ENCODE measurements around the gene STXBP2.

Gene STXBP2

DNA sequence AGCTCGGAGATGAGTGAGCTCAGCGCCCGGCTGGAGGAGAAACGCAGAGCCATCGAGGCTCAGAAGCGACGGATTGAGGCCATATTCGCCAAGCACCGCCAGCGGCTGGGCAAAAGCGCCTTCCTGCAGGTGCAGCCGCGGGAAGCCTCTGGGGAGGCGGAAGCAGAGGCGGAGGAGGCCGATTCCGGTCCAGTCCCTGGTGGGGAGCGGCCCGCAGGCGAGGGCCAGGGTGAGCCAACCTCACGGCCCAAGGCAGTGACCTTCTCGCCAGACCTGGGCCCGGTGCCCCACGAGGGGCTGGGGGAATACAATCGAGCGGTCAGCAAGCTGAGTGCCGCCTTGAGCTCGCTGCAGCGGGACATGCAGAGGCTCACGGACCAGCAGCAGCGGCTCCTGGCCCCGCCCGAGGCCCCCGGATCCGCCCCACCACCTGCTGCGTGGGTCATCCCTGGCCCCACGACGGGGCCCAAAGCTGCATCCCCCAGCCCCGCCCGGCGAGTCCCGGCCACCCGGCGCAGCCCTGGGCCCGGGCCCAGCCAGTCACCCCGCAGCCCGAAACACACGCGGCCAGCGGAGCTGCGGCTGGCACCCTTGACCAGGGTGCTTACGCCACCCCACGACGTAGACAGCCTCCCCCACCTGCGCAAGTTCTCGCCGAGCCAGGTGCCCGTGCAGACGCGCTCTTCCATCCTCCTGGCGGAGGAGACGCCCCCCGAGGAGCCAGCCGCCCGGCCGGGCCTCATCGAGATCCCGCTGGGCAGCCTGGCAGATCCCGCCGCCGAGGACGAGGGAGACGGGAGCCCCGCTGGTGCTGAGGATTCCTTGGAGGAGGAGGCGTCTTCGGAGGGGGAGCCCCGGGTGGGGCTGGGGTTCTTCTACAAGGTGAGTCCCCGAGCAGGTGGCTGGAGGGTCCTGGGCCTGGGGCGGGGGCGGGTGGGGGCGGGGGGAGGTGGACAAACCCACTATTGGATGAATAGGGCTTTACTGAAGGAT lies 24.3 kb upstream of the STXBP2 start:
- no peak for DNase-seq (ENCODE audit: low read depth)

GRCh38 chr19:7614859-7615741 lies 21.8 kb upstream of the STXBP2 start:
- DNase-seq (ENCODE audit: low read depth), result no peak

- no peak for DNase-seq (ENCODE audit: low read depth)
These were observed 19.7 kb upstream of the STXBP2 start for GRCh38 chr19:7617172-7617571.

GRCh38 chr19:7617735-7618134 lies 19.2 kb upstream of the STXBP2 start:
- no peak for DNase-seq (ENCODE audit: low read depth)

- no peak for DNase-seq (ENCODE audit: low read depth)
These were observed 18.6 kb upstream of the STXBP2 start for GRCh38 chr19:7618348-7618747.

GRCh38 chr19:7618771-7619510 lies 18.0 kb upstream of the STXBP2 start:
- DNase-seq (ENCODE audit: low read depth), result no peak

DNA sequence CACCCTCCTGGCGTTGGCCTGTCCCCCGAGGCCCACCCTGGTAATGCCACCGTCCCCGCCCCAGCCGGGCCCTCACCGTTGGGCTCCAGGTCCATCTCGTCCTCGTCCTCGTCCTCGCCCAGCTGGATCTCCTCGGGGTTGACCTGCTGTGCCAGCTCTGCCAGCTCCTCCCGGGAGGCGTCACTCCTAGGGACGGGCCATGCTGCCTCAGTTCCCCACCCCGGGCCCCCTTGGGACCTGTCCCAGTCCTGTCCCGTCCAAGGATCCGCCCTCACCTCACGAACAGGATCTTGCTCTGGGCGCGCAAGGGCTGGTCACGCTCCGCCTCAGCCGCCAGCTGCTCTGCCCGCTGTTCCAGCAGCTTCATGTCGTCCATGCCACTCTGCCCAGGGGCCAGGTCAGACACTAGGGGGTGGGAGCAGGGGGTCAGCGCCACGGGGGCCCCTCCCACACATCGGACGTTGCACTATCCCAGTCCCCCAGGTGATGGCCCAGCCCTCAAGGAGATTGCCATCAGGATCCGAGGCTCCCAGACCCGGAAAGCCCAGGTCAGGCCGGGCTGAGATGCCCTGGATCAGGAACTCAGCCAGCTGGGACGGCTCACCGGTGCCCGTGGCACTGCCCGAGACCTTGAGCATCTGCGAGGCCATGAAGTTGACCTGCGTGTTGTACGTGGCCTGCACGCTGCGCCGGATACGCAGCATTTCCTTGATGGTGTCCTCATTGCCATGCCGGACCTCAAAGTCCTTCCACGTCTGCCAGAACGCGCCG lies 17.1 kb upstream of the STXBP2 start:
- no peak for DNase-seq (ENCODE audit: low read depth)

GRCh38 chr19:7620442-7621412 lies 16.2 kb upstream of the STXBP2 start:
- no peak for DNase-seq (ENCODE audit: low read depth)

DNA sequence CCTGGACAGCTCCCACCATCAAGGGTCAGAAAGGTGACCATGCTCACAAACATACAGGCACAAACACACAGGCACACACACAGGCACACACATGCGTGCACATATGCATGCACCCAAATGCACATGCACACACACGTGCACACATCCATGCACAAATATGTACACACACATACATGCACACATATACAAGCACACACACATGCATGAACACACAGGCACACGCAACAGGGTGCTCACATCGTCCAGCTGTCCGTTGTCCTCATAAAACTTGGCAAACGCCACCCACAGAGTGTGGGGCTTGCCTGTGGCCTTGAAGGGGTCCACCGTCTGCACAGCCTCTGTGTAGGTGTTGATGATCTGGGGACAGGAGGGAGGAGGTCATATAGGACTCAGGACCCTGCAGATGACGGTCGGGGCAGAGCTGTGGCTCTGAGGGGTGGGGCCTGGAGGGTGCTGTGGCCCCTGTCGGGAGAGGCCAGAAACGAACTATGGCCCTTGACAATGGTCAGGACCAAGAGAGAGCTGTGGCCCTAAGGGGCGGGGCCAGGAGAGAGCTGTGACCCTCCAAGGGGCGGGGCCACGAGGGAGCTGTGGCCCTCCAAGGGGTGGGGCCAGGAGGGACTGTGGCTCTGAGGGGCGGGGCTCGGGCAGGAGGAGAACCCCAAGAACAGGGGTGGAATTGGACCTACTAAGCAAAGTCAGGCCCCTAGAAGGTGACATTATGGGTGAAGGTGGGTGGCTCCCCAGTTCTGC lies 13.8 kb upstream of the STXBP2 start:
- no peak for DNase-seq (ENCODE audit: low read depth)

DNA sequence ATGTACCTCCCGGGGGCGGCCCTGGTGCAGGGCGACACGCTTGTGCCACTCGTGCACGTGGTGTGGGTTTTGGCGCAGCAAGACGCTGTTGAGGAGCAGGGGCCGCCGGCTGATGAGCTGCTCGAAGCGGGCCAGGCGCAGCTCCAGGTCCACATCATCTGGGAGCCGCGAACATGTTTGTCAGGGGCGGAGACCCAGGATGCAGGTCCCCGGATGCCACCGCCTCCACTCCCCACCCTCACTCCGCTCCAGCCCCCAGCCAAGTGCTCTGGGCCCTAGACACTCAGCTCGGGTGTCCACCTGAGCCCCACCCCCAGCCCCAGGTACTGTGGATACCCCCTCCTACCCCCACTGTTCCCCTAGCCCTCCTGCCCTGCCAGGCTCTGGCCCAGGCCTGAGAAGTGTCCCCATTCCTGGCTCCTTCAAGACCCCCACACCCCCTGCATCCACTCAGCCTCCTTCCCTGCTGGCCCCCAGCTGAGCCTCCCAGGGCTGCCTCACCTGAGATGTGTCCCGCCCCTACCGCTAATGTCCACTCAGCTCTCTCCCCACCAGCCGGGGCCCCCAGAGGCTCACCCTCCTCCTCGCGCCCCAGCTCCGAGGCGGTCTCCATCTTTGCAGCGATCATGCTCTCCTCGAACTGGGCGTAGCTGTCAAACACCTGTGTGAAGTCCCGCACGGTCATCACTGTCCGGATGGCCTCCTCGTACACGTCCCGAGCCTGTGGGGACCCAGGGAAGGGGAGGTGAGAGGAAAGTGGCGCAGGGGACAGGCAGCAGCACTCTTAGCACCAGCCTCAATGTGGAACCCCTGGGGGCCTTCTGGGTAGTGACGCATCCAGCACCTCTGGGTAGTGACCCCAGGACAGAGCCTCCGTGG lies 12.9 kb upstream of the STXBP2 start:
- DNase-seq (ENCODE audit: low read depth), result no peak

GRCh38 chr19:7624810-7625209 lies 12.1 kb upstream of the STXBP2 start:
- no peak for DNase-seq (ENCODE audit: low read depth)

DNA sequence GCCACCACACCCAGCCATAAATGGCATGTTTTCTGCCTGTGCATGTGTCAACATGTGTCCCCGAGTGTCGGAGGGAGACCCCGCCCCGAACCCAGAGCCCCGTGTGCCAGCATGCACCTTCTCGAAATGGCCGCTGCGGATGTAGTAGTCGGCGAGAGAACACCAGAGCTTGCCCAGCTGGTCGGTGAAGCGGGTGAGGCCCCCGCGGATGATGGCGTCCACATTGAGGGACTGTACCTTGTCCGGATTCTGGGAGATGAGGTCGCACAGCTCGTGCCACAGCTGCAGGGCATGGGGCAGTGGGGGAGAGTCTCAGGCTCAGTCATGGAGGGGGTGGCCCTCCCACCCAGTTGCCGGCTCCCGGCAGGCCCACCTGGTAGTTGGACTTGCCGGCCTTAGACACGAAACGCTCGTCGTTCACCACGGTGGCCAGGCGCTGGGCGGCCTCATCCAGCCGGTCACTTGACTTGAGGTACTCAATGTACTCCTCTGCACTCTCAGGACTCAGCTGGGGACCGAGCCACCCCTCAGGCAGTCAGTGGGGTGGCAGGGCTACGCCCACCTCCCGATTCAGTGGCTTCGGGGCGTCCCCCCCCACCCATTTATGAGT lies 11.0 kb upstream of the STXBP2 start:
- DNase-seq (ENCODE audit: low read depth), result no peak

DNA sequence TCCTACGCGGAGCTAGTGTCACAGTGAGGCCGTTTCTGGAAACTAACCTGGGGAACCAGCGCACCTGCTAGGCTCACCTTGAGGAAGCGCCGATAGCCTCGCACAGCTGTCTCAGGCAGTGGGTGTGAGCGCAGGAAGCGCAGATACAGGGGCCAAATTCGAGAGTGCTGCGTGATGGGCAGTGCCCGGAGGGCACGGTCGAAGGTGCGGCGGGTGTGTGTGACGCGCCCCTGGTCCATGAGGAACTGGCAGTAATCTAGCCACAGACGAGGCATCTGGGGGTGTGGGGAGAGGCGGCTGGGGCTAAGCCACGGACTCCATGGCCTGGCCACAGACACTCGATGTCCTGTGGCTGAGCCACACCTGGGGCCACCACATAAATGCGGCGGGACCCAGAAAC lies 9.7 kb upstream of the STXBP2 start:
- DNase-seq (ENCODE audit: low read depth), result no peak

- DNase-seq (ENCODE audit: low read depth), result peak; percentile 3
These were observed 8.2 kb upstream of the STXBP2 start for GRCh38 chr19:7628589-7629311.

DNA sequence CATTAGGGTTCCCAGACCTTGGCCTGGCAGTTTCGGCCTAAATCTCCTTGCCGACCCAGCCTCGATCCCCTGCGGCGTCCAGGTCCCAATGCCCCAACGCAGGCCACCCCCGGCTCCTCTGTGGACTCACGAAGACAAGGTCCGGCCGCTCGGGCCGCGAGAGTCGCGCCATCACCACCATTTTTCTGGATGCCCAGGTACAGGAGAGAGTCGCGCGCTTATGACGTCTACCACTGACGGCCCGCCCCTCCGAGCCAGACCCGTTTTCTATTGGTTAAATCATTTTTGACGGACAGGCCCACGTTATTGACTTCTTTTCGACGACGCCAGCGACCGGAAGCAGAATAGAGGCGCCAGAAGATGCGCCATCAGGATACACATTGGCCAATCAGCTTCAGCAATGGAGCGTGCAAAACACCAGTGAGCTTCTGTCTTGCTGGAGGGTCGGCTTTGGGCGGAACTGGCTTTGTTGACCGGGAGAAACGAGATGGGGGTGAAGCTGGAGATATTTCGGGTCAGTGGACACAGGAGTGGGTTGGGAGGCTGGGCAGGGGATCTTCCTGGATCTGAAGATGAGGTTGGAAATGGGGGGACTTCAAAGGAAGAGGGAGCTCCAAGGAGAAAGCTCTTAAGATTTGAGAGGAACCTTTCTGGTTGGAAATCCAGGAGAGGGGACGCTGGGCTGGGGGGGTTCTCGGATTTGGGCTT lies 7.4 kb upstream of the STXBP2 start, which contains the start of the genes PET100 and XAB2:
Gene PET100, plus strand, starts transcription at position 447 of the 708 bp plus-strand sequence. Its CDS starts 41 bp downstream, at position 488.
Gene XAB2, minus strand, starts transcription at position 199 of the 708 bp plus-strand sequence. Its CDS starts 18 bp downstream, at position 181.
- peak; percentile 99 for DNase-seq (ENCODE audit: low read depth)

DNA sequence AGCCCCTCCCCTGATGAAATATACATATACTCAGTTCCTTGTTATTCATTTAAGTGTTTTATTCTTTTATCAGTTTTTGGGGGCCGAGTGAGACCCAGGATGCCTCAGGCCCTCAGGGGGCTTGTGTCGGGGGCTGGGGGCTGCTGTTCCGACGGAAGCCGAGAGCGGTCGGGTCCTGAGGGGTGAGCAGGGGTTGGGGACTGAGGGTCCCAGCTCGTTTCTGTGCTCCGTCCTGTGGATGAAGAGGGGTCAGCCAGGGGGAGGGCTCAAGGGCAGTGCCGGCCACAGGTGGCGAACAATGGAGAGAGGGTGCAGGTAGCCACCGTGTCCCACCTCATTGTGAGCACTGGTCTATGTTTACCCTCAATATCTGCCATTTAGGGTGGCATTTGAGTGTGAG lies 5.3 kb upstream of the STXBP2 start:
- no peak for DNase-seq (ENCODE audit: low read depth)
